ENCODE data around the gene PFDN5. TPM values are rescaled to one million over a fixed set of nuclear protein-coding genes. Genes with fewer than 3 reads are reported as not detected.

The PFDN5 gene
- total RNA-seq = 100 to 1,000 TPM; 362 to 390 TPM

GRCh38 chr12:53295070-53295890 lies at the start of gene PFDN5:
PFDN5 (plus strand) TSS chr12:53295542; CDS start chr12:53295568, 26 bp downstream.

GRCh38 chr12:53267999-53268629 lies 27.2 kb upstream of the PFDN5 start, which contains the start of gene ESPL1:
ESPL1 (plus strand) TSS chr12:53268299; CDS start chr12:53268767, 468 bp downstream.

DNA sequence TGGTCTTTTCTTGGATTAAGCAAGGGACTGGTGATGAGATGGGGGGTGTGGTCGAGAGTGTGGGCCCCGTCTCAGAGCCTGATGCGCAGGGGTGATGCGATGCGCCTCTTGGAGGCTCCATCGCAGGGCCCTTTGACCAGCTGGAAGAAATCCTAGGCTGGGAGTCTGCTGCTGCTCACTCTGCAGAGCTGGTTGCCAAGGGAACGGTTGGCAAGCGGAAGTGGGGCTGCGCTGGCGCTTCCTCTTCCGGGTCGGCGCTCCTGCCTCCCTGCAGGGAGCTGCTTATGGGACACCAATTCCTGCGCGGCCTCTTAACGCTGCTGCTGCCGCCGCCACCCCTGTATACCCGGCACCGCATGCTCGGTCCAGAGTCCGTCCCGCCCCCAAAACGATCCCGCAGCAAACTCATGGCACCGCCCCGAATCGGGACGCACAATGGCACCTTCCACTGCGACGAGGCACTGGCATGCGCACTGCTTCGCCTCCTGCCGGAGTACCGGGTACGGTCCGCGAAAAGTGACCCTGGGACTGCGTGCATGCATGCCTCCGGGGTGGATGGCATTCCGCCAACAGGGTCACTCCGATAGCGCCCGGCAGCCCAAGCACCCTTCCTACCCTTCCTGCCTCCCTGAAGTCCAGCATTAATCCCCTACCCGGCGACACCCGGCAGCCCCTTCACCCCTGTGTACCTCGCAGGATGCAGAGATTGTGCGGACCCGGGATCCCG lies 4.3 kb downstream of the PFDN5 start, which contains the start of gene MYG1:
Gene MYG1, plus strand, starts transcription at position 242 of the 727 bp plus-strand sequence. Its CDS starts 43 bp downstream, at position 285.

DNA sequence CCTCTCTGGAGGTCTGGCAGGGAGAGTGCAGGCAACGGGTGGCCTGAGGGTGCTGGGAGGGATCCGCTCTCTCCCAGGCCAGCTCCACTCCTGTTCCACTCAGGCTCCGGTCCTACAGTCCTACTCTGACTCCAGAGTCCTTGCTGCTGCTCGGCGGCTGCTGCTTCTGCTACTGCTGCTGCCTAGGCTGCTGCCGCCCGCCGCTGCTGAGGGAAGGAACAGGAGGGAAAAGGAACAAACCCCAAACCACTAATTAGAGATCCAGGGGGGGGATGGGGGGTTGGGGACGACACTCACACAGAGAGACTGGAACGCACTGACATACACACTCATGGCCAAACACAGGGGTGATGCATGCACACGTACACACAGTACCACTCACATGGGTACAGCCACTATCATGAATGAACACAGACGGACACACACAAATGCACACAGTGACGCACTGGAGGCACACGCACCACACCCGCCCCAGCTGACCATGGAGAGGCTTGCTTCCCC lies 40.9 kb downstream of the PFDN5 start, which contains the start of gene SP7:
Gene SP7, minus strand, starts transcription at position 174 of the 501 bp plus-strand sequence. CDS start 708 bp downstream, outside the sequence.

Other genes with a start within 250 kb of the PFDN5 start
- 1 to 10 TPM; 1.6 to 1.9 TPM for gene TNS2, start 245.5 kb upstream of the PFDN5 start, total RNA-seq
- 10 to 100 TPM; 24.3 to 25.5 TPM for gene SPRYD3, start 216.2 kb upstream of the PFDN5 start, total RNA-seq
- under 1 TPM in 1 of 2 experiments, not detected in 1; 0.55 TPM for gene IGFBP6, start 197.9 kb upstream of the PFDN5 start, total RNA-seq
- under 1 TPM; 0.73 to 0.84 TPM for gene SOAT2, start 192.1 kb upstream of the PFDN5 start, total RNA-seq
- 10 to 100 TPM; 50.3 to 50.4 TPM for gene ZNF740, start 114.8 kb upstream of the PFDN5 start, total RNA-seq
- 10 to 100 TPM; 31.4 to 32.0 TPM for gene CSAD, start 114.6 kb upstream of the PFDN5 start, total RNA-seq
- 100 to 1,000 TPM; 480 to 487 TPM for gene ITGB7, start 88.3 kb upstream of the PFDN5 start, total RNA-seq
- 10 to 100 TPM; 38.5 to 39.9 TPM for gene RARG, start 63.3 kb upstream of the PFDN5 start, total RNA-seq
- gene ESPL1, start 27.2 kb upstream of the PFDN5 start, total RNA-seq = 10 to 100 TPM; 71.4 to 71.7 TPM
- 10 to 100 TPM; 59.3 to 62.5 TPM for gene MYG1, start 4.2 kb downstream of the PFDN5 start, total RNA-seq
- gene AAAS, start 26.1 kb downstream of the PFDN5 start, total RNA-seq = 10 to 100 TPM; 58.3 to 62.7 TPM
- not detected for gene SP7, start 40.8 kb downstream of the PFDN5 start, total RNA-seq
- gene SP1, start 84.6 kb downstream of the PFDN5 start, total RNA-seq = 10 to 100 TPM; 78.4 to 84.7 TPM
- not detected for gene AMHR2, start 128.3 kb downstream of the PFDN5 start, total RNA-seq
- gene PRR13, start 146.2 kb downstream of the PFDN5 start, total RNA-seq = 100 to 1,000 TPM; 188 to 202 TPM
- gene PCBP2, start 156.6 kb downstream of the PFDN5 start, total RNA-seq = 100 to 1,000 TPM; 919 to 946 TPM
- gene MAP3K12, start 203.9 kb downstream of the PFDN5 start, total RNA-seq = 10 to 100 TPM; 25.6 to 27.2 TPM
- gene TARBP2, start 205.7 kb downstream of the PFDN5 start, total RNA-seq = 10 to 100 TPM; 32.7 to 35.0 TPM
- gene NPFF, start 211.9 kb downstream of the PFDN5 start, total RNA-seq = not detected

Data from activated naive CD4-positive, alpha-beta T cell treated with anti-CD3 and anti-CD28 coated beads, Interleukin-2, amount 10 ng/mL, durations not matched to agents 5 hours and 36 hours (primary cell).